ENCODE measurements around the gene RAE1. TPM values are rescaled to one million over a fixed set of nuclear protein-coding genes. Genes with fewer than 3 reads are reported as not detected.

Gene RAE1
- total RNA-seq, 1 experiment from 2014 or later: 31.3 TPM

DNA sequence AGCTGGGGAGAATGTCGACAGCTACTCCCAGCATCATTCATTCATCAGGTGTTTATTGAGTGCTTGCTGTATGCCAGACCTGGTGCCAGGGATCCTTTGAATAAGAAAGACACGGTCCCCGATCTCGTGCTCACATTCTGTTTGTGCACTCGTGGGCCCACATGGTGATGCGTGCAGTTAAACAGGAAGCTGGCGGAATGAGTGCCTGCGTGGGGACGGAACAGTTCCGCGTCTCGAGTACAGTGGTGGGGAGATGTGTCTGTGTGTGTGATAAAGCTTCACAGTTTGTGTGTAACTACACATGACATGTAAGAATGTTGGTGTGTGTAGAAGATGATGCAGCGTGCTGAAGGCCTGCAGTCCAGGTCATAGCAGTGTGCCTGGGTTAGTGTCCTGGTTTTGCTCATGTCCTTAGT lies 46.6 kb downstream of the RAE1 start:
- H3K27me3 Mint-ChIP-seq (ENCODE audit: low read depth): no peaks in the 10 kb centered on the region
- no peak for ATAC-seq
- DNase-seq (ENCODE audit: low spot score): no peak
- H3K36me3 Mint-ChIP-seq: peaks cover 57% of the 10 kb centered on the region
- H3K4me3 Mint-ChIP-seq: no peak overlapping the region
- POLR2A ChIA-PET: no interaction called here
- peak overlapping the region; percentile 80 for H3K27ac Mint-ChIP-seq
- no peaks in the 10 kb centered on the region for H3K9me3 Mint-ChIP-seq
- no peak for TF ChIP-seq ZNF317 (CRISPR knock-in tag; IDR thresholded peaks at IDR 0.05; ENCODE audit: borderline replicate concordance, low read depth)
- TF ChIP-seq ZNF396 (CRISPR knock-in tag; IDR thresholded peaks at IDR 0.05; ENCODE audit: borderline replicate concordance): no peak
- no peak for TF ChIP-seq ZNF416 (CRISPR knock-in tag; IDR thresholded peaks at IDR 0.05)
- H3K4me1 Mint-ChIP-seq: peaks cover 32% of the 10 kb centered on the region
- CTCF ChIA-PET: interaction anchor here (1.4 kb wide), 1 partner anchor 24 kb away, joined by 3 read pairs; no protein-coding TSS in a partner anchor

DNA sequence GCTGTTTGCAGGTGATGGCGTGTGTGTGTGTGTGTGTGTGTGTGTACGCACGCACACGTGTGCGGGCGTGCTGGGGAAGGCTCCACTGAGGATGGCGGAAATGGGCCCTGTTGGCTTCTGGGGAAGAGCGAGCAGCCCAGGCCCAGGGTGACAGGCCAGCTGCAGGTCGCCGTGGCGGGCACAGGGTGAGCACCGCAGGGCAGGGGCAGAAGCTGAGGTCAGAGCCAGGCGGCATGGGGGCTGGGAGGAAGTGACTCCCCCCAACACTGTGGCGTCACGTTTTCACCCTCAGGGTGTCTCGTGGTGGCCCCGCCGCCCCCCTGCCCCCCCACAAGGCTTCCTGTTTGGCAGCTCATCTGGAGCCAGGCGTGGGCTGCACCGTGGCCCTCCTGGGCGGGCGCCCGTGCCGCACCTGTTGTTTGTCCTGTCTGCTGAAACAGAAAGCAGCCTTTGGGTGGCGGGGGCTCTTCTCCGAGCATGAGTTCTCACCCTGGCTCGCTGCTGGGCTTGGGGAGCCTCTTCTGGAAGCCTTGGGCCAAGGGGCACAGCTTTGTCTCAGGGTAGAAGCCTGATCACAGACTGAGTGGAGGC lies 47.3 kb downstream of the RAE1 start:
- ChIA-PET POLR2A (no interaction called here), CTCF (interaction anchor here (1.3 kb wide), 1 partner anchor 14 kb away, joined by 5 read pairs; no protein-coding TSS in a partner anchor)
- peaks cover 53% of the 10 kb centered on the region for H3K36me3 Mint-ChIP-seq
- H3K27ac Mint-ChIP-seq: peak overlapping the region; percentile 85
- H3K27me3 Mint-ChIP-seq (ENCODE audit: low read depth): no peaks in the 10 kb centered on the region
- TF ChIP-seq, protein P1, sequence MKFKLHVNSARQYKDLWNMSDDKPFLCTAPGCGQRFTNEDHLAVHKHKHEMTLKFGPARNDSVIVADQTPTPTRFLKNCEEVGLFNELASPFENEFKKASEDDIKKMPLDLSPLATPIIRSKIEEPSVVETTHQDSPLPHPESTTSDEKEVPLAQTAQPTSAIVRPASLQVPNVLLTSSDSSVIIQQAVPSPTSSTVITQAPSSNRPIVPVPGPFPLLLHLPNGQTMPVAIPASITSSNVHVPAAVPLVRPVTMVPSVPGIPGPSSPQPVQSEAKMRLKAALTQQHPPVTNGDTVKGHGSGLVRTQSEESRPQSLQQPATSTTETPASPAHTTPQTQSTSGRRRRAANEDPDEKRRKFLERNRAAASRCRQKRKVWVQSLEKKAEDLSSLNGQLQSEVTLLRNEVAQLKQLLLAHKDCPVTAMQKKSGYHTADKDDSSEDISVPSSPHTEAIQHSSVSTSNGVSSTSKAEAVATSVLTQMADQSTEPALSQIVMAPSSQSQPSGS (CRISPR knock-in tag; IDR thresholded peaks at IDR 0.05; ENCODE audit: borderline replicate concordance, low read depth): no peak
- TF ChIP-seq ESRRA (CRISPR knock-in tag; IDR thresholded peaks at IDR 0.05; ENCODE audit: borderline replicate concordance): no peak
- TF ChIP-seq GABPB1 (CRISPR knock-in tag; IDR thresholded peaks at IDR 0.05): no peak
- peaks cover 25% of the 10 kb centered on the region for H3K4me1 Mint-ChIP-seq
- no peak for DNase-seq (ENCODE audit: low spot score)
- no peaks in the 10 kb centered on the region for H3K9me3 Mint-ChIP-seq
- no peak for ATAC-seq
- no peak overlapping the region for H3K4me3 Mint-ChIP-seq

DNA sequence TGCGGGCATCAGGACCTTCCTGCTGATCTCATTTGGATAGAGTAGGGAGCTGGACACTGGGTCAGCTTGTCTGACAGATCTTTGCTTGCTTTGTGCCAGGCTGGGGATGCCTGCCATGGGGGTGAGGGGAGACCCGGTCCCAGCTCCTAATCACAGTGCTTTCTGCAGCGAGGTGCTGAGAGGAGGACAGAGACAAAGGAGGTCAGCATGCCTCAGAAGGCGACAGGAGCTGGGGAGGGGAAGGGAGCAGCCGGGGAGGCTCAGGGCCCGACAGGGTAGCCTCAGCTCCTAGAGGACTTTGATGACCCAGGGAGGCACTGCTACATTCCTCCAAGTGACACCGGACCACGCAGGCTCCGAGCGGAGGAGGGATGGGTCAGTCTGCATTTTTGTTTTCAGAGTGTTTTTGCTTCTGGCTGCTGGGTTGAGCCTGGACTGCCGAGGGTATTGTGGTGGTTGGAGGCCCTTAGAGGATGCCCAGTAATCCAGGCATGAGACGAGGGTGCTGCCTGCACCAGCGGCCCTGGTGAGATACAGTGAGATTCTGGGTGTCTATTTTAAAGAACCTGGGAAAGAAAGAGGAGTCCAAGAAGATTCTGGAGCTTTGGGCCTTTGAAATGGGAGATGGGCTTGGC lies 48.0 kb downstream of the RAE1 start:
- ChIA-PET CTCF (interaction anchor here (1.3 kb wide), 1 partner anchor 15 kb away, joined by 5 read pairs; no protein-coding TSS in a partner anchor), POLR2A (no interaction called here)
- no peak overlapping the region for H3K4me3 Mint-ChIP-seq
- H3K27ac Mint-ChIP-seq: peak overlapping the region; percentile 85
- TF ChIP-seq NFE2L1 (CRISPR knock-in tag; IDR thresholded peaks at IDR 0.05): no peak
- TF ChIP-seq, protein P2, sequence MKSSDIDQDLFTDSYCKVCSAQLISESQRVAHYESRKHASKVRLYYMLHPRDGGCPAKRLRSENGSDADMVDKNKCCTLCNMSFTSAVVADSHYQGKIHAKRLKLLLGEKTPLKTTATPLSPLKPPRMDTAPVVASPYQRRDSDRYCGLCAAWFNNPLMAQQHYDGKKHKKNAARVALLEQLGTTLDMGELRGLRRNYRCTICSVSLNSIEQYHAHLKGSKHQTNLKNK (CRISPR knock-in tag; IDR thresholded peaks at IDR 0.05): no peak
- TF ChIP-seq, protein P3, sequence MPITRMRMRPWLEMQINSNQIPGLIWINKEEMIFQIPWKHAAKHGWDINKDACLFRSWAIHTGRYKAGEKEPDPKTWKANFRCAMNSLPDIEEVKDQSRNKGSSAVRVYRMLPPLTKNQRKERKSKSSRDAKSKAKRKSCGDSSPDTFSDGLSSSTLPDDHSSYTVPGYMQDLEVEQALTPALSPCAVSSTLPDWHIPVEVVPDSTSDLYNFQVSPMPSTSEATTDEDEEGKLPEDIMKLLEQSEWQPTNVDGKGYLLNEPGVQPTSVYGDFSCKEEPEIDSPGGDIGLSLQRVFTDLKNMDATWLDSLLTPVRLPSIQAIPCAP (CRISPR knock-in tag; IDR thresholded peaks at IDR 0.05): no peak
- no peak for TF ChIP-seq FOXK1 (CRISPR knock-in tag; IDR thresholded peaks at IDR 0.05)
- TF ChIP-seq, protein P4, sequence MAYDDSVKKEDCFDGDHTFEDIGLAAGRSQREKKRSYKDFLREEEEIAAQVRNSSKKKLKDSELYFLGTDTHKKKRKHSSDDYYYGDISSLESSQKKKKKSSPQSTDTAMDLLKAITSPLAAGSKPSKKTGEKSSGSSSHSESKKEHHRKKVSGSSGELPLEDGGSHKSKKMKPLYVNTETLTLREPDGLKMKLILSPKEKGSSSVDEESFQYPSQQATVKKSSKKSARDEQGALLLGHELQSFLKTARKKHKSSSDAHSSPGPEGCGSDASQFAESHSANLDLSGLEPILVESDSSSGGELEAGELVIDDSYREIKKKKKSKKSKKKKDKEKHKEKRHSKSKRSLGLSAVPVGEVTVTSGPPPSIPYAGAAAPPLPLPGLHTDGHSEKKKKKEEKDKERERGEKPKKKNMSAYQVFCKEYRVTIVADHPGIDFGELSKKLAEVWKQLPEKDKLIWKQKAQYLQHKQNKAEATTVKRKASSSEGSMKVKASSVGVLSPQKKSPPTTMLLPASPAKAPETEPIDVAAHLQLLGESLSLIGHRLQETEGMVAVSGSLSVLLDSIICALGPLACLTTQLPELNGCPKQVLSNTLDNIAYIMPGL (CRISPR knock-in tag; IDR thresholded peaks at IDR 0.05): no peak
- no peak for TF ChIP-seq RORB (CRISPR knock-in tag; IDR thresholded peaks at IDR 0.05)
- TF ChIP-seq GRHL2 (CRISPR knock-in tag; IDR thresholded peaks at IDR 0.05; ENCODE audit: insufficient replicate concordance, severe bottlenecking): no peak
- TF ChIP-seq ZNF138 (CRISPR knock-in tag; conservative IDR thresholded peaks at IDR 0.05): no peak
- TF ChIP-seq EMX1 (CRISPR knock-in tag; IDR thresholded peaks at IDR 0.05): no peak
- TF ChIP-seq TCF7 (CRISPR knock-in tag; IDR thresholded peaks at IDR 0.05; ENCODE audit: low read depth): no peak
- ATAC-seq (no peak), DNase-seq (ENCODE audit: low spot score) (no peak)
- H3K36me3 Mint-ChIP-seq: peaks cover 53% of the 10 kb centered on the region
- peaks cover 18% of the 10 kb centered on the region for H3K4me1 Mint-ChIP-seq
- no peaks in the 10 kb centered on the region for H3K27me3 Mint-ChIP-seq (ENCODE audit: low read depth)
- H3K9me3 Mint-ChIP-seq: no peaks in the 10 kb centered on the region

Measured in WTC11 (cell line).